Stimulated activated CD4-positive, alpha-beta T cell treated with anti-CD3 and anti-CD28 coated beads, Interleukin-1b, Interleukin-23, amount 100 ng/mL, for 48 hours (primary cell): ENCODE results near the gene COL23A1.
"Not testable (repeated sequence)": the region's sequence is repeated elsewhere in the genome, so short reads cannot be mapped to it uniquely, and the experiment has no call there.

Experiments
- DNase-seq: peaks from one replicate; pipeline ENCODE4 v3.0.0-alpha.2; 2020

Gene COL23A1

GRCh38 chr5:178249191-178249989 is 340.8 kb downstream of the COL23A1 start:
- DNase-seq, result peak; percentile 14

- DNase-seq, result no peak
These were observed 341.4 kb downstream of the COL23A1 start for GRCh38 chr5:178248750-178249149.

- DNase-seq, result peak; percentile 29
These were observed 342.4 kb downstream of the COL23A1 start for GRCh38 chr5:178247481-178248456.

- DNase-seq, result no peak
These were observed 343.4 kb downstream of the COL23A1 start for GRCh38 chr5:178246624-178247279.

- no peak for DNase-seq
These were observed 344.8 kb downstream of the COL23A1 start for GRCh38 chr5:178245389-178245788.

GRCh38 chr5:178244576-178244975 is 345.6 kb downstream of the COL23A1 start:
- no peak for DNase-seq

GRCh38 chr5:178242416-178242815 is 347.8 kb downstream of the COL23A1 start:
- no peak for DNase-seq

- no peak for DNase-seq
These were observed 348.4 kb downstream of the COL23A1 start for GRCh38 chr5:178241688-178242231.

- no peak for DNase-seq
These were observed 348.9 kb downstream of the COL23A1 start for GRCh38 chr5:178241231-178241663.

- no peak for DNase-seq
These were observed 349.4 kb downstream of the COL23A1 start for GRCh38 chr5:178240766-178241165.

GRCh38 chr5:178240341-178240741 is 349.9 kb downstream of the COL23A1 start:
- DNase-seq, result no peak

GRCh38 chr5:178239626-178240301 is 350.4 kb downstream of the COL23A1 start:
- not testable (repeated sequence) for DNase-seq

- no peak for DNase-seq
These were observed 351.2 kb downstream of the COL23A1 start for GRCh38 chr5:178238711-178239592.

GRCh38 chr5:178238313-178238635 is 351.9 kb downstream of the COL23A1 start:
- no peak for DNase-seq

- DNase-seq, result no peak
These were observed 352.5 kb downstream of the COL23A1 start for GRCh38 chr5:178237431-178238312.

GRCh38 chr5:178236679-178237078 is 353.5 kb downstream of the COL23A1 start:
- no peak for DNase-seq

- no peak for DNase-seq
These were observed 354.1 kb downstream of the COL23A1 start for GRCh38 chr5:178236126-178236525.

- DNase-seq, result no peak
These were observed 354.6 kb downstream of the COL23A1 start for GRCh38 chr5:178235588-178235974.

- peak; percentile 75 for DNase-seq
These were observed 355.2 kb downstream of the COL23A1 start for GRCh38 chr5:178234750-178235587.
